Smooth muscle cell (in vitro differentiated cells): ENCODE results near the gene MBD5. TPM values are rescaled to one million over a fixed set of nuclear protein-coding genes. Genes with fewer than 3 reads are reported as not detected.

Source experiments
- DNase-seq: peaks from one replicate; lab custom pipeline; 2025; ENCODE audit not compliant: unreplicated experiment; lab: John Stamatoyannopoulos, UW
- H2AFZ ChIP-seq: fragments of 200-600 bp; sonication (generic); 2 replicates; pipeline ENCODE4 v1.6.0; 2016; ENCODE audit warnings: antibody characterized with exemption, low read depth, mild to moderate bottlenecking
- H3F3A ChIP-seq: fragments of 200-600 bp; sonication (generic); 2 replicates; pipeline ENCODE4 v1.6.0; 2017; ENCODE audit warnings: antibody characterized with exemption, low read depth
- H3K27ac ChIP-seq: fragments of 200-600 bp; sonication (generic); 2 replicates; pipeline ENCODE4 v1.5.1; 2016; ENCODE audit warnings: low read depth, mild to moderate bottlenecking
- H3K27me3 ChIP-seq: fragments of 200-600 bp; sonication (generic); 2 replicates; pipeline ENCODE4 v1.6.1; 2016; ENCODE audit warnings: low read depth, mild to moderate bottlenecking
- H3K36me3 ChIP-seq: fragments of 200-600 bp; sonication (generic); 2 replicates; pipeline ENCODE4 v1.5.1; 2016; ENCODE audit warnings: low read depth
- H3K4me1 ChIP-seq: fragments of 200-600 bp; sonication (generic); 2 replicates; pipeline ENCODE4 v1.5.1; 2016; ENCODE audit warnings: low read depth
- H3K4me2 ChIP-seq: fragments of 200-600 bp; sonication (generic); 2 replicates; pipeline ENCODE4 v1.6.0; 2016; ENCODE audit warnings: mild to moderate bottlenecking
- H3K4me3 ChIP-seq: fragments of 200-600 bp; sonication (generic); 2 replicates; pipeline ENCODE4 v1.5.1; 2016; ENCODE audit warnings: mild to moderate bottlenecking
- H3K79me2 ChIP-seq: fragments of 200-600 bp; sonication (generic); 2 replicates; pipeline ENCODE4 v1.6.0; 2016; ENCODE audit warnings: low read depth, mild to moderate bottlenecking
- H3K9ac ChIP-seq: fragments of 200-600 bp; sonication (generic); 2 replicates; pipeline ENCODE4 v1.6.0; 2016; ENCODE audit warnings: low read depth
- H3K9me3 ChIP-seq: fragments of 200-600 bp; sonication (generic); replicated peaks from 2 replicates; pipeline ENCODE4 v1.5.1; 2016; ENCODE audit warnings: low read depth
- H4K20me1 ChIP-seq: fragments of 200-600 bp; sonication (generic); 2 replicates; pipeline ENCODE4 v1.6.0; 2016; ENCODE audit warnings: low read depth
- CTCF ChIP-seq: fragments of 200-600 bp; sonication (generic); IDR thresholded peaks from 2 replicates; pipeline ENCODE4 v1.5.1; 2017; ENCODE audit warnings: borderline replicate concordance, mild to moderate bottlenecking, antibody characterized with exemption; ENCODE audit not compliant: insufficient read depth, poor library complexity, severe bottlenecking
- WGBS: methylation state at CpG from one replicate; pipeline ENCODE4 v1.1.7; 2016; ENCODE audit warnings: low lambda C conversion rate; 5-methylcytosine and 5-hydroxymethylcytosine counted together
- polyA plus RNA-seq: library from polyadenylated mRNA; unstranded; fragments of >200 nt; fragmentation: Nextera tagmentation; extraction: Ambion mirVana; gene quantifications from 2 replicates; pipeline ENCODE4 v1.2.1, GENCODE V29; 2016
- total RNA-seq: library from RNA; depleted of rRNA; stranded (reverse); fragments of >200 nt; gene quantifications from 2 replicates; pipeline ENCODE4 v1.2.3, GENCODE V29; 2014

The MBD5 gene
- total and polyA plus RNA-seq, 2 experiments from 2014 or later = 25.7 to 31.2 TPM

GRCh38 chr2:148209603-148210002, 188.7 kb downstream of the MBD5 start:
- no peak overlapping the region for H3K4me3 ChIP-seq
- H3K27me3 ChIP-seq = no peaks in the 10 kb centered on the region
- H3K79me2 ChIP-seq = no peaks in the 10 kb centered on the region
- 98% methylated on average over 2 of the region's 2 CpGs for WGBS
- H3K4me2 ChIP-seq = no peak overlapping the region
- no peak overlapping the region for H3K9ac ChIP-seq
- TF ChIP-seq CTCF = no peak
- peaks cover 7% of the 10 kb centered on the region for H4K20me1 ChIP-seq
- no peaks in the 10 kb centered on the region for H3K36me3 ChIP-seq
- no peak overlapping the region for H2AFZ ChIP-seq
- no peak overlapping the region for H3K27ac ChIP-seq
- H3F3A ChIP-seq = no peaks in the 10 kb centered on the region
- H3K9me3 ChIP-seq = no peaks in the 10 kb centered on the region
- DNase-seq = no peak
- no peaks in the 10 kb centered on the region for H3K4me1 ChIP-seq

- H3K79me2 ChIP-seq = peaks cover 5% of the 10 kb centered on the region
- no peak overlapping the region for H2AFZ ChIP-seq
- H3K9me3 ChIP-seq = peaks cover 9% of the 10 kb centered on the region
- no peak for TF ChIP-seq CTCF
- no peaks in the 10 kb centered on the region for H3F3A ChIP-seq
- H3K27me3 ChIP-seq = no peaks in the 10 kb centered on the region
- DNase-seq = no peak
- H3K4me3 ChIP-seq = no peak overlapping the region
- H3K4me1 ChIP-seq = no peaks in the 10 kb centered on the region
- H3K4me2 ChIP-seq = no peak overlapping the region
- no peaks in the 10 kb centered on the region for H3K36me3 ChIP-seq
- H3K27ac ChIP-seq = no peak overlapping the region
- WGBS = 94% methylated on average over 5 of the region's 5 CpGs
- H3K9ac ChIP-seq = no peak overlapping the region
- peaks cover 14% of the 10 kb centered on the region for H4K20me1 ChIP-seq
These were observed 197.6 kb downstream of the MBD5 start for GRCh38 chr2:148218326-148219075.

- WGBS = 98% methylated on average over 4 of the region's 4 CpGs
- no peaks in the 10 kb centered on the region for H3K4me1 ChIP-seq
- H3K9me3 ChIP-seq = peaks cover 9% of the 10 kb centered on the region
- H3K27ac ChIP-seq = no peak overlapping the region
- no peaks in the 10 kb centered on the region for H3F3A ChIP-seq
- H3K9ac ChIP-seq = no peak overlapping the region
- H2AFZ ChIP-seq = no peak overlapping the region
- DNase-seq = no peak
- H3K4me2 ChIP-seq = no peak overlapping the region
- TF ChIP-seq CTCF = no peak
- H3K4me3 ChIP-seq = no peak overlapping the region
- no peaks in the 10 kb centered on the region for H4K20me1 ChIP-seq
- no peaks in the 10 kb centered on the region for H3K36me3 ChIP-seq
- no peaks in the 10 kb centered on the region for H3K27me3 ChIP-seq
- H3K79me2 ChIP-seq = peaks cover 18% of the 10 kb centered on the region
These were observed 200.3 kb downstream of the MBD5 start for GRCh38 chr2:148221166-148221565.

- Histone ChIP-seq H2AFZ (no peak overlapping the region), H3K9me3 (peaks cover 9% of the 10 kb centered on the region), H3K4me3 (no peak overlapping the region), H3K27ac (no peak overlapping the region), H3K36me3 (no peaks in the 10 kb centered on the region), H3K79me2 (peaks cover 18% of the 10 kb centered on the region), H3K4me1 (no peaks in the 10 kb centered on the region), H3K9ac (no peak overlapping the region), H3K4me2 (no peak overlapping the region), H4K20me1 (no peaks in the 10 kb centered on the region), H3K27me3 (no peaks in the 10 kb centered on the region), H3F3A (no peaks in the 10 kb centered on the region)
- WGBS = 98% methylated on average over 2 of the region's 2 CpGs
- no peak for TF ChIP-seq CTCF
- DNase-seq = no peak
These were observed 201.0 kb downstream of the MBD5 start for GRCh38 chr2:148221926-148222325.
